MM.1S (cell line): Measurements from ENCODE around the gene SLC4A11.
"Not testable (repeated sequence)": the region's sequence is repeated elsewhere in the genome, so short reads cannot be mapped to it uniquely, and the experiment has no call there.

ENCODE experiments used
- DNase-seq: peaks from one replicate; pipeline ENCODE4 v3.0.0-alpha.2; 2015
- H2AFZ ChIP-seq: fragments of 300-600 bp; sonication (generic); 2 replicates; pipeline ENCODE4 v1.6.0; 2016; ENCODE audit warnings: antibody characterized with exemption, low read length
- H3F3A ChIP-seq: fragments of 300-600 bp; sonication (generic); 2 replicates; pipeline ENCODE4 v1.6.1; 2016; ENCODE audit warnings: mild to moderate bottlenecking, antibody characterized with exemption, low read length, moderate library complexity, mixed read lengths; ENCODE audit not compliant: insufficient read depth
- H3K27ac ChIP-seq: fragments of 300-600 bp; sonication (generic); 2 replicates; pipeline ENCODE4 v1.5.1; 2016; ENCODE audit warnings: mild to moderate bottlenecking, low read length
- H3K27me3 ChIP-seq: fragments of 300-600 bp; sonication (generic); replicated peaks from 2 replicates; pipeline ENCODE4 v1.6.0; 2016; ENCODE audit warnings: low read length; ENCODE audit not compliant: insufficient read depth
- H3K36me3 ChIP-seq: fragments of 300-600 bp; sonication (generic); replicated peaks from 2 replicates; pipeline ENCODE4 v1.6.1; 2016; ENCODE audit warnings: mild to moderate bottlenecking, low read length, mixed read lengths; ENCODE audit not compliant: insufficient read depth
- H3K4me1 ChIP-seq: fragments of 300-600 bp; sonication (generic); 2 replicates; pipeline ENCODE4 v1.6.1; 2016; ENCODE audit warnings: low read length, mixed read lengths
- H3K4me2 ChIP-seq: fragments of 300-600 bp; sonication (generic); 2 replicates; pipeline ENCODE4 v1.6.0; 2016; ENCODE audit warnings: low read depth, low read length
- H3K4me3 ChIP-seq: fragments of 300-600 bp; sonication (generic); 2 replicates; pipeline ENCODE4 v1.5.1; 2016; ENCODE audit warnings: low read length, mixed read lengths
- H3K79me2 ChIP-seq: fragments of 300-600 bp; sonication (generic); 2 replicates; pipeline ENCODE4 v1.6.1; 2016; ENCODE audit warnings: mixed run types, low read length, mixed read lengths
- H3K9ac ChIP-seq: fragments of 300-600 bp; sonication (generic); 2 replicates; pipeline ENCODE4 v1.6.1; 2016; ENCODE audit warnings: low read length, mixed read lengths
- H3K9me2 ChIP-seq: fragments of 300-600 bp; sonication (generic); replicated peaks from 2 replicates; pipeline ENCODE4 v1.6.1; 2016; ENCODE audit warnings: mild to moderate bottlenecking, low read length, mixed read lengths; ENCODE audit not compliant: insufficient read depth
- H3K9me3 ChIP-seq: fragments of 300-600 bp; sonication (generic); replicated peaks from 2 replicates; pipeline ENCODE4 v1.6.1; 2016; ENCODE audit warnings: mild to moderate bottlenecking, low read length, mixed read lengths; ENCODE audit not compliant: insufficient read depth
- H4K20me1 ChIP-seq: fragments of 300-600 bp; sonication (generic); 2 replicates; pipeline ENCODE4 v1.6.1; 2016; ENCODE audit warnings: mild to moderate bottlenecking, low read length, moderate library complexity, mixed read lengths; ENCODE audit not compliant: insufficient read depth
- CTCF ChIP-seq: fragments of 300-600 bp; sonication (generic); IDR thresholded peaks from 2 replicates; pipeline ENCODE4 v1.5.1; 2016; ENCODE audit warnings: antibody characterized with exemption, low read length, mixed read lengths
- EZH2 ChIP-seq: fragments of 300-600 bp; sonication (generic); optimal IDR thresholded peaks from 2 replicates; pipeline ENCODE3; 2017; ENCODE audit warnings: low read depth, mild to moderate bottlenecking, antibody characterized with exemption, low read length, mixed read lengths
- EZH2phosphoT487 ChIP-seq: fragments of 300-600 bp; sonication (generic); IDR thresholded peaks from 2 replicates; pipeline ENCODE4 v1.6.1; 2018; ENCODE audit warnings: antibody characterized with exemption, low read length

The SLC4A11 gene

GRCh38 chr20:3189561-3190131, 49.3 kb downstream of the SLC4A11 start:
- Histone ChIP-seq H3K79me2 (no peaks in the 10 kb centered on the region), H2AFZ (no peak overlapping the region), H3K9me2 (no peaks in the 10 kb centered on the region), H3K36me3 (no peaks in the 10 kb centered on the region), H3K27me3 (no peaks in the 10 kb centered on the region), H3K4me1 (no peaks in the 10 kb centered on the region), H3F3A (no peaks in the 10 kb centered on the region), H3K4me2 (no peak overlapping the region), H4K20me1 (no peaks in the 10 kb centered on the region), H3K9me3 (no peaks in the 10 kb centered on the region), H3K27ac (no peak overlapping the region), H3K9ac (no peak overlapping the region), H3K4me3 (no peak overlapping the region)
- no peak for DNase-seq
- TF ChIP-seq CTCF: no peak
- TF ChIP-seq EZH2: no peak
- TF ChIP-seq EZH2phosphoT487: no peak

- TF ChIP-seq CTCF: no peak
- TF ChIP-seq EZH2: no peak
- TF ChIP-seq EZH2phosphoT487: no peak
- no peak overlapping the region for H3K9ac ChIP-seq
- H3K4me2 ChIP-seq: no peak overlapping the region
- H3K27me3 ChIP-seq: no peaks in the 10 kb centered on the region
- no peaks in the 10 kb centered on the region for H4K20me1 ChIP-seq
- H3F3A ChIP-seq: no peaks in the 10 kb centered on the region
- no peaks in the 10 kb centered on the region for H3K9me2 ChIP-seq
- H3K4me1 ChIP-seq: no peaks in the 10 kb centered on the region
- H3K36me3 ChIP-seq: no peaks in the 10 kb centered on the region
- H3K79me2 ChIP-seq: no peaks in the 10 kb centered on the region
- H3K27ac ChIP-seq: no peak overlapping the region
- DNase-seq: no peak
- H3K9me3 ChIP-seq: no peaks in the 10 kb centered on the region
- no peak overlapping the region for H3K4me3 ChIP-seq
- no peak overlapping the region for H2AFZ ChIP-seq
Measured at GRCh38 chr20:3188823-3189413, 50.1 kb downstream of the SLC4A11 start.

DNA sequence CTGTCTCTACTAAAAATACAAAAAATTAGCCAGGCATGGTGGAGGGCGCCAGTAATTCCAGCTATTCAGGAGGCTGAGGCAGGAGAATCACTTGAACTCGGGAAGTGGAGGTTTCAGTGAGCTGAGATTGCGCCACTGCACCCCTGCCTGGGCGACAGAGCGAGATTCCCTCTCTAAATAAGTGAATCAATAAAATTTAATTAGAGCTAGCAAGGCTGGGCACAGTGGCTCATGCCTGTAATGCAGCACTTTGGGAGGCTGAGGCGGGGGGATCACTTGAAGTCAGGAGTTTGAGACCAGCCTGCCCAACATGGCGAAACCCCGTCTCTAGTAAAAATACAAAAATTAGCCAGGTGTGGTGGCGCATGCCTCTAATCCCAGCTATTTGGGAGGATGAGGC, 51.1 kb downstream of the SLC4A11 start:
- not testable (repeated sequence) for H3K79me2 ChIP-seq, H3K9me3 ChIP-seq, H3K9me2 ChIP-seq, DNase-seq, H3K4me2 ChIP-seq, H3K27me3 ChIP-seq, H3K9ac ChIP-seq, H3K27ac ChIP-seq, H3F3A ChIP-seq, H3K36me3 ChIP-seq, H2AFZ ChIP-seq, H3K4me1 ChIP-seq, H4K20me1 ChIP-seq, H3K4me3 ChIP-seq

DNA sequence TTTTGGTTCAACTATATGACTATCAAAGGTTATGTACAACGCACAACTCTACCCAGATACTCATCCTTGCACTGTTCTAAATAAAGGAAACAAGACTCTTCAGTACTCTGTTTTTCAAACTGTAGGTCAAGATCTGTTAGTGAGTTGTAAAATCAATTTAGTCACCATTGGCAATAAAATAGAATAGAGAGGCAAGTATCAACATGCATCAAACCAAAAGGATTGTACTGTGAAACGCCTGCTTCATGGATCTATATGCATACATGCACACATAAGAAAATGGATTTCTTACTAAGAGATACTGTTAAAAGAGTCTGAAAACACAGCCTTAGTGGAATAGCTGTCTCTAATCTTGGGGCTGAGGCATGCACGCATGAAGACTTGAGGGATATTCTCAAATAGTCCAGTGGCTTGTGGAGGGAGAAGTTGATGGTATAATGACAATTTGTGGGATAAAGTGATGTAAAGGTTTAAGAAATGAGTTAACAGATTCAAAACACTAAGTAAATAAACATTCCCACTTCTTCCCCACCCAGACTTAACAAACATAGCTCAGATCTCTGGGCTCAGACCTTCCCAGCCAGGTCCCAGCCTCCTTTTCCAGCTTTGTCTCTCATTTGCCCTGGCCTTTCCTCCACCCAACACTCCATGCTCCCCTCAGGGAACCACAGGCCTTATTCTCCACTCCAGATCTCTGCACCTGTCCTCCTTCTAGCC, 54.9 kb downstream of the SLC4A11 start:
- Histone ChIP-seq H3K9me2 (no peaks in the 10 kb centered on the region), H3K27me3 (no peaks in the 10 kb centered on the region), H4K20me1 (no peaks in the 10 kb centered on the region), H3K27ac (no peak overlapping the region), H3K4me2 (no peak overlapping the region), H3K9ac (no peak overlapping the region), H3K9me3 (no peaks in the 10 kb centered on the region), H3F3A (no peaks in the 10 kb centered on the region), H3K4me3 (no peak overlapping the region), H3K36me3 (no peaks in the 10 kb centered on the region), H2AFZ (no peak overlapping the region), H3K4me1 (no peaks in the 10 kb centered on the region), H3K79me2 (no peaks in the 10 kb centered on the region)
- no peak for DNase-seq
- no peak for TF ChIP-seq EZH2phosphoT487
- no peak for TF ChIP-seq EZH2
- no peak for TF ChIP-seq CTCF

DNA sequence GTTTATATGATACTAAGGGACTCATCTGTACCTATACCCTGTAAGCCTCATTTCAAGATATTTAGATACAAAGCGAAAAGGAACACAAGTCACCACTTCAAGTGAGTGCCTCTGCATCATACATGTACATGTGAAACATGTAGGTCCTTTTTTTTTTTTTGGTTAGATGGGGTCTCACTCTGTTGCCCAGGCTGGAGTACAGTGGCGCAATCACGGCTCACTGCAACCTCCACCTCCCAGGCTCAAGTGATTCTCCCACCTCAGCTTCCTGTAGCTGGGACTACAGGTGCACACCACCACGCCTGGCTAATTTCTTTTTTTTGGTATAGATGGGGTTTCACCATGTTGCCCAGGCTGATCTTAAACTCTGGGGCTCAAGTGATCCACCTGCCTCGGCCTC, 56.6 kb downstream of the SLC4A11 start:
- H3K9me2 ChIP-seq, H3K9me3 ChIP-seq, H3K79me2 ChIP-seq: not testable (repeated sequence)

More for the DNA sequence above, 56.6 kb downstream of the SLC4A11 start:
- H3K4me2 ChIP-seq, H3K27ac ChIP-seq, H3K9ac ChIP-seq, DNase-seq, H2AFZ ChIP-seq, H3K4me1 ChIP-seq, H3K36me3 ChIP-seq, H4K20me1 ChIP-seq, H3F3A ChIP-seq, H3K27me3 ChIP-seq, H3K4me3 ChIP-seq: not testable (repeated sequence)
